AG10803 (cell line): ENCODE data around the gene ANGEL1.

Experiments used
- DNase-seq: peaks from one replicate; pipeline ENCODE4 v3.0.0; 2010; ENCODE audit warnings: low read depth
- H3K4me3 ChIP-seq: 2 replicates; pipeline ENCODE4 v1.5.1; 2011; ENCODE audit warnings: mild to moderate bottlenecking, low read length, control low read depth
- TF ChIP-seq, protein P1 (sequence below): conservative IDR thresholded peaks from 2 replicates; pipeline ENCODE4 v1.5.1; 2011; ENCODE audit warnings: mild to moderate bottlenecking, low read length, control low read depth, inconsistent platforms

The ANGEL1 gene

DNA sequence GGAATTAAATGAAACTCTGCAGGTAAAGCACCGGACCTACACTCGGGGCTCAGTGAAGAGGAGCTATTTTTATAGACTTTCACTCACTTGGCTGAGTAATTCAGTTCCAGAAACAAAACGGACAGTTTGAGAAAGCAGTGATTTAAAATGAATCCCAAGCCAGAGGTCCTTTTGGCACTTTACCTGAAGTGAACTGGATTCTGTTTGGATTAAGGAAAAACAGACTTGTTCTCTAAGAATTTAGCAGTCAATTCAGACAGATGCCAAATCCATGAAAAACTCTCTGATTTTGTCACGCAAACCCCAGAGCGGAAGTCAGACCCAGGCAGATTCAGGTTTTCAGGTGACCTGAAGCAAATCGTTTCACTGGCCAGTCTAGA is 56.3 kb downstream of the ANGEL1 start:
- TF ChIP-seq, protein P1, sequence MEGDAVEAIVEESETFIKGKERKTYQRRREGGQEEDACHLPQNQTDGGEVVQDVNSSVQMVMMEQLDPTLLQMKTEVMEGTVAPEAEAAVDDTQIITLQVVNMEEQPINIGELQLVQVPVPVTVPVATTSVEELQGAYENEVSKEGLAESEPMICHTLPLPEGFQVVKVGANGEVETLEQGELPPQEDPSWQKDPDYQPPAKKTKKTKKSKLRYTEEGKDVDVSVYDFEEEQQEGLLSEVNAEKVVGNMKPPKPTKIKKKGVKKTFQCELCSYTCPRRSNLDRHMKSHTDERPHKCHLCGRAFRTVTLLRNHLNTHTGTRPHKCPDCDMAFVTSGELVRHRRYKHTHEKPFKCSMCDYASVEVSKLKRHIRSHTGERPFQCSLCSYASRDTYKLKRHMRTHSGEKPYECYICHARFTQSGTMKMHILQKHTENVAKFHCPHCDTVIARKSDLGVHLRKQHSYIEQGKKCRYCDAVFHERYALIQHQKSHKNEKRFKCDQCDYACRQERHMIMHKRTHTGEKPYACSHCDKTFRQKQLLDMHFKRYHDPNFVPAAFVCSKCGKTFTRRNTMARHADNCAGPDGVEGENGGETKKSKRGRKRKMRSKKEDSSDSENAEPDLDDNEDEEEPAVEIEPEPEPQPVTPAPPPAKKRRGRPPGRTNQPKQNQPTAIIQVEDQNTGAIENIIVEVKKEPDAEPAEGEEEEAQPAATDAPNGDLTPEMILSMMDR = no peak
- DNase-seq = no peak
- no peak overlapping the region for H3K4me3 ChIP-seq

DNA sequence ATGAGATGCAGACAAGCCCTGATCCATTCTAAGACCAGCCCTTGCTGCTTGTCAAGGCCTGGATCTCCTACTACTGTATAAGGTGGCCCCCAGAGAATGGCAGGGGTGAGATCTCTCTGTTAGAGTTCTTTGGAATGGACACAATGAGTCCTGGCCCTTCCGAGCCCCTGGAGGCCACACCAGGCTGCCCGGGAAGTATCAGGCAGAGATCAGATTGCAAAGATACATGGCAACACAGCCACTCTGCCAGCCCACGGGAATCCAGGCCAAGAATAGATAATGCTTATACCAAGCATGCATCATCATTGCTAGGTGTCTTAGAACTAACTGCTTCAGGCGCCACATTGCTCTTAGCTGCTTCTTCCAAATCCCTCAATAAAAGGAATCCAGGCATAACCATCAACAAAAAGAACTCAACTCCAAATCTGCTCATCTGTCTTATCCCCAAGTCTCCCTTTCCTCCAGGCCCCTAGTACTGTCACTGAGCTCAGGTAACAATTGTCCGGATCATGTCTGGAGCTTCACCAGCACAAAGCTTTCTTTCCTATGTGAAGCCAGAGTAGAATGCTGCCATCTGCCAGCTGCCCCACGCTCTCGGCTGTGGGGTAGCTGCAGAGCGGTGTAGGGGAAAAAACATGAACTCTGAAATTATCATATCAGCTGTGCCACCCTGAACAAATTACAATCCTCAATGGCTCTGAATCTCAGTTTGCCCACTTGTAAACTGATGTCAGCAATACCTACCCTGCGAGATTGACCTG is 56.9 kb downstream of the ANGEL1 start:
- H3K4me3 ChIP-seq = no peak overlapping the region
- TF ChIP-seq, protein P1 = no peak
- no peak for DNase-seq

DNA sequence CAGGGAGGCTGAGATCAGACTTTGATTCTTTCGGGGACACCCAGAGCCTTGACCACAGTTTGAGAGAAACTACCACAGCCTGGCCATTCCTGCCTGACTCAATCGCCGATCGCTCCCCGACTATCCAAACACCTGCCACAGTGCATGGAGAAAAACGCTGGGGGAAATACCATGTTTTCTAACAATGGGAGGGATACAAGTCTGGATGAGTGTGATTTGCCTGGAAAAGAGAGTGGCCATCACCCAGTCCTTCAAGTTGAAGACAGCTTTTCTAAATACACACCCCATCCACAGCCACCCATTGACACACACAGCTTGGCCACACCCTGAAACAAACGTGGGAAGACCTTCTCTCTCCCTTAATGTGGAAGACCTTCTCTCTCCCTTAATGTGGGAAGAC is 58.1 kb downstream of the ANGEL1 start:
- no peak for DNase-seq
- TF ChIP-seq, protein P1 = no peak
- H3K4me3 ChIP-seq = no peak overlapping the region

DNA sequence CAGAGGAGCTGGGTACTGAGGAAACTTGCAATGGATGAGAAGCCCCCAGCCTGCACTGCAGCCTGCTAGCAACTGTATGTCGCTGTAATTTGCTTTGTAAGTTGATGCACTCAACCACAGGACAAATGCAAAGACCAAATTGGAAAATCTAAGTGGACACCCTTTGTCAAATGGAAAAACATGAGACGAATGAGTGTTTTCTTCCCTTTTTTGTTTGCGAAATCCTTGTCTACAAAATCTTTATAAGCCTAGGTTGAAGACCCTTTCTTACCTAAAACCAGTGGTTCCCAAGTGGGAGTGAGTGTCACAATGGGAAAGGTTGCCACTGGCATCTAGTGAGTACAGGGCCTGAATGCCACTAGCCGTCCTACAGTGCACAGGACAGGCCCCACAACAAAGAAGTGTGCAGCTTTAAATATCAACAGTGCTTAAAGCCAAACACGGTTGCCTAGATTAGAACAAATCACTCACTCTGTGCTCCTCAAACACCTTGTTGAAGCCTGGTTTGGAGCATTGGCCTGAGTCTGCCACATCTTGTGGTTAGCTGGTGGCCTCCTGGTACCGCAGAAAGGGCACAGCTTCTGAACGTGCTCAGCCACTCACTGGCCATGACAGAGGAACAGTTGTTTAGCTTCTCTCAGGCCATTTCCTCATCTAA is 59.0 kb downstream of the ANGEL1 start:
- no peak overlapping the region for H3K4me3 ChIP-seq
- TF ChIP-seq, protein P1 = no peak
- no peak for DNase-seq

DNA sequence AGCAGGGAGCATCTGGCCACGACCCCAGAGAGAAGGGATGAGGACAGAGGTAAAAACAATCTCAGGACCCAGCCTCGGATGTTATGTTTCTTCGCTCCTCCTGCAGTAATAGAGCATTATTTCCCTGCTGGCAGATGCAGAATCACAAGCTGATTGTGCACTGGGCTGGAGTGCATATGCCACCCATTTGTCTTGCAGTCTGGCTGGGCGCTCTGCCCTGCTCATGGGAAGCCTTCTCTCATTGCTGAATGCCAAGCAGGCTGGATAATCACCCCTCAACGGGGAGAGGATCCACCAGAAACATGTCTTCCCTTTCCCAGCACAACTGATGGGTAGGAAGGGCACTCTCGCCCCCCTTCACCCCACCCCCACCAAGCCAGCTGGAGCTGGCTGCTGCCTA is 59.9 kb downstream of the ANGEL1 start:
- DNase-seq = no peak
- TF ChIP-seq, protein P1 = no peak
- no peak overlapping the region for H3K4me3 ChIP-seq

DNA sequence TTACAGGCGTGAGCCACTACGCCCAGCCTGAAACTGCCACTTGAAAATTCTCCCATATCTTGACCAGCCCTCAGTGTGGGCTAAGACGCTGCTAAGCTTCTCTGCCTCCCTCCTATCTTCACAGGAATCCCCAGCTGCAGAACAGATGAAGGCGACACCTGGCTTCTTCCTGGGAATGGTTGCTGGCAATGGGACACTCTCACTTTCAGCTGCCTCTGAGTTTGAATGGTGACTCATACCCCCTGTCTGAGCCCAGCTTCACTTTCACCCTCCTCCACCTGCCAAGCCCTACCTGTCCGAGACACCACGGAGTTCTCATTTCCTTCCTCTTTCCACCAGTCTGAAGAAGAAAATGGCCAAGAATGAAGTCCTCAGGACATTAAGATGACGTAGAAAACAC is 69.7 kb downstream of the ANGEL1 start:
- no peak for DNase-seq
- H3K4me3 ChIP-seq = no peak overlapping the region
- TF ChIP-seq, protein P1 = no peak

DNA sequence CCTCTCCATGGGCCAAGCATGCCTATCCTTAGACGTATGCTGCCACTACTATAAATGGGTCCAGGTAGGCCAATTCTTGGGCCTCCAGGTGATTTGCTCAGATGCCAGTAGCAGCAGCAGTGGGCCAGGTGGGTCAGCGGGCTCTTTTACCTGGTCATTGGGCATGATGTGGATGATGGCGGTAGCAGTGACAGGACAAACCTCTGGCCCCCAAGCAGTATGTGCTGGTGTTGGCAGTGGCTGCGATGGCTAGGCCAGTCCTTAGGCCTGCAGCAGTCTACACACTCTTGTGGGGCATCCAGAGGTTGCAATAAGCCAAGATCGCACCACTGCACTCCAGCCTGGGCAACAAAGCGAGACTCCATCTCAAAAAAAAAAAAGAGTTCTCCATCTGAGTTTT is 70.5 kb downstream of the ANGEL1 start:
- TF ChIP-seq, protein P1 = no peak
- H3K4me3 ChIP-seq = no peak overlapping the region
- DNase-seq = no peak
